Measurements from ENCODE around the gene EIF1AX. TPM values are rescaled to one million over a fixed set of nuclear protein-coding genes. Genes with fewer than 3 reads are reported as not detected.

The EIF1AX gene
- total and polyA plus RNA-seq, 9 of the 15 experiments (the other 6 are each of a cell fraction or from before 2014, with no cell fraction given) = 54.2 to 178 (median 73.5) TPM

GRCh38 chrX:20112022-20112774, 29.4 kb downstream of the EIF1AX start:
- BruUV-seq (replicated peaks) = no TSS peak
- in situ Hi-C loops (cut with MboI) = no loop called here
- TF ChIP-seq PRMT5 (CRISPR knock-in tag; IDR thresholded peaks at IDR 0.05) (no peak), ZNF511 (CRISPR knock-in tag; IDR thresholded peaks at IDR 0.05) (no peak), NUFIP1 (IDR thresholded peaks at IDR 0.05; ENCODE audit: partially characterized antibody) (no peak), ZNF146 (CRISPR knock-in tag; IDR thresholded peaks at IDR 0.05; ENCODE audit: unreplicated experiment) (no peak), MIER1 (IDR thresholded peaks at IDR 0.05; ENCODE audit: low read depth) (no peak), KDM2B (CRISPR knock-in tag; IDR thresholded peaks at IDR 0.05) (no peak), ZNF217 (CRISPR knock-in tag; IDR thresholded peaks at IDR 0.05) (no peak), EWSR1 (IDR thresholded peaks at IDR 0.05; ENCODE audit: borderline replicate concordance, low read depth, partially characterized antibody) (no peak), FOXO4 (CRISPR knock-in tag; IDR thresholded peaks at IDR 0.05) (no peak), SMARCA5 (IDR thresholded peaks at IDR 0.05) (no peak), CTCF (IDR thresholded peaks at IDR 0.05 in 2 of 3, conservative IDR thresholded peaks at IDR 0.05 in 1 of 3; ENCODE audit: insufficient read depth in 2 of 3, low read depth in 1 of 3, low read length in 3 of 3) (no peak), ZNF449 (CRISPR knock-in tag; IDR thresholded peaks at IDR 0.05) (no peak), TCF15 (CRISPR knock-in tag; IDR thresholded peaks at IDR 0.05) (no peak), VEZF1 (CRISPR knock-in tag; IDR thresholded peaks at IDR 0.05) (no peak), ZNF347 (CRISPR knock-in tag; IDR thresholded peaks at IDR 0.05; ENCODE audit: low read depth) (no peak)

More at GRCh38 chrX:20112022-20112774, 29.4 kb downstream of the EIF1AX start:
- H3K4me2 ChIP-seq (ENCODE audit: insufficient read depth, low read length) = no peak overlapping the region
- DNase-seq (ENCODE audit: extremely low read depth in 1 of 4, low spot score in 3 of 4) (no peak), FAIRE-seq (no peak), ATAC-seq (no peak)
- H3K27me3 ChIP-seq (ENCODE audit: control insufficient read depth in 2 of 2, insufficient read depth in 2 of 2, low read length in 2 of 2) = peaks cover 4 to 22% of the 10 kb centered on the region in 2 experiments; a peak in 3 of 5 replicates
- WGBS (ENCODE audit: insufficient coverage, low coverage, missing lambda C conversion rate) = 24% methylated on average over 11 of the region's 14 CpGs
- peaks cover 0 to 4% of the 10 kb centered on the region in 2 experiments; a peak in 2 of 5 replicates for H3K4me1 ChIP-seq (replicated peaks in 1 of 2; ENCODE audit: control insufficient read depth in 2 of 2, insufficient read depth in 2 of 2, low read length in 2 of 2)
- CTCF ChIA-PET (ENCODE audit: low intra/inter-chr PET ratio) = no interaction called here
- H4K20me1 ChIP-seq (replicated peaks; ENCODE audit: control insufficient read depth, insufficient read depth, low read length) = no peaks in the 10 kb centered on the region
- H3K27ac ChIP-seq (ENCODE audit: extremely low read depth, low read depth, low read length) = no peak overlapping the region
- H3K9ac ChIP-seq (ENCODE audit: insufficient read depth in 1 of 2, low read depth in 2 of 2, low read length in 2 of 2) = no peak overlapping the region
- H3K4me3 ChIP-seq = no peak overlapping the region
- POLR2A ChIA-PET = no interaction called here
- no peaks in the 10 kb centered on the region for H3K9me1 ChIP-seq (ENCODE audit: control insufficient read depth, insufficient read depth, low read length)
- H3K36me3 ChIP-seq (ENCODE audit: control insufficient read depth, insufficient read depth, low read length) = no peaks in the 10 kb centered on the region
- intact Hi-C loops (cut with micrococcal nuclease) = no loop called here
- no peak overlapping the region for H2AFZ ChIP-seq (ENCODE audit: low read depth, low read length)
- H3K9me3 ChIP-seq (replicated peaks; ENCODE audit: control insufficient read depth, insufficient read depth, low read depth, low read length) = no peaks in the 10 kb centered on the region
- no peaks in the 10 kb centered on the region for H3K79me2 ChIP-seq (ENCODE audit: control insufficient read depth, insufficient read depth, low read length)
